ENCODE data around the gene ANKRD12. TPM values are rescaled to one million over a fixed set of nuclear protein-coding genes. Genes with fewer than 3 reads are reported as not detected.

Gene ANKRD12
- total RNA-seq, 1 experiment from 2014 or later, result 30.7 TPM

DNA sequence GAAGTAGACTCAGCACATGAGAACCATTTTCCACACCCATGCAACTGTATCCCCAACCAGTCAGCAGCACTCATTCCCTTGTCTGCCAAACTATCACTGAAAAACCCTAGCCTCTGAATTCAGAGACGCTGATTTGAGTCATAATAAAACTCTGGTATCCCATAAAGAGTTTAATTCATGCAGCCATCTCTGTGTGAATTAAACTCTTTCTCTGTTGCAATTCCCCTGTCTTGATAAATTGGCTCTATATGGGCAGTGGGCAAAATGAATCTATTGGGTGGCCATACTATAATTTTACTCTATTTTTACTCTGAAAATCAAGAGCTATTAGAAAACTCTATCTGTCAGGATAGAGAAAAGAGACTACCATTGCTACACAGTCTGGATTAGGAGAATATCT is 157.4 kb downstream of the ANKRD12 start:
- Histone ChIP-seq H3K27me3 (ENCODE audit: control insufficient read depth, insufficient read depth, low read length) (no peaks in the 10 kb centered on the region), H3K27ac (ENCODE audit: low read length) (no peak overlapping the region), H3K4me1 (ENCODE audit: control insufficient read depth, insufficient read depth, low read length) (no peaks in the 10 kb centered on the region), H3K4me3 (ENCODE audit: low read depth in 2 of 2, low read length in 2 of 2) (no peak overlapping the region), H3K9me3 (ENCODE audit: control insufficient read depth, insufficient read depth, low read depth, low read length) (peaks cover 5% of the 10 kb centered on the region; the same call in 1 of the 2 replicates), H3K36me3 (ENCODE audit: control insufficient read depth, insufficient read depth, low read length) (no peaks in the 10 kb centered on the region)
- ChIA-PET CTCF (no interaction called here), POLR2A (no interaction called here)
- TF ChIP-seq POLR2AphosphoS5 (IDR thresholded peaks at IDR 0.05; ENCODE audit: low read depth, low read length), result no peak
- TF ChIP-seq, protein P1, sequence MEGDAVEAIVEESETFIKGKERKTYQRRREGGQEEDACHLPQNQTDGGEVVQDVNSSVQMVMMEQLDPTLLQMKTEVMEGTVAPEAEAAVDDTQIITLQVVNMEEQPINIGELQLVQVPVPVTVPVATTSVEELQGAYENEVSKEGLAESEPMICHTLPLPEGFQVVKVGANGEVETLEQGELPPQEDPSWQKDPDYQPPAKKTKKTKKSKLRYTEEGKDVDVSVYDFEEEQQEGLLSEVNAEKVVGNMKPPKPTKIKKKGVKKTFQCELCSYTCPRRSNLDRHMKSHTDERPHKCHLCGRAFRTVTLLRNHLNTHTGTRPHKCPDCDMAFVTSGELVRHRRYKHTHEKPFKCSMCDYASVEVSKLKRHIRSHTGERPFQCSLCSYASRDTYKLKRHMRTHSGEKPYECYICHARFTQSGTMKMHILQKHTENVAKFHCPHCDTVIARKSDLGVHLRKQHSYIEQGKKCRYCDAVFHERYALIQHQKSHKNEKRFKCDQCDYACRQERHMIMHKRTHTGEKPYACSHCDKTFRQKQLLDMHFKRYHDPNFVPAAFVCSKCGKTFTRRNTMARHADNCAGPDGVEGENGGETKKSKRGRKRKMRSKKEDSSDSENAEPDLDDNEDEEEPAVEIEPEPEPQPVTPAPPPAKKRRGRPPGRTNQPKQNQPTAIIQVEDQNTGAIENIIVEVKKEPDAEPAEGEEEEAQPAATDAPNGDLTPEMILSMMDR (IDR thresholded peaks at IDR 0.05), result no peak
- TF ChIP-seq, protein P2, sequence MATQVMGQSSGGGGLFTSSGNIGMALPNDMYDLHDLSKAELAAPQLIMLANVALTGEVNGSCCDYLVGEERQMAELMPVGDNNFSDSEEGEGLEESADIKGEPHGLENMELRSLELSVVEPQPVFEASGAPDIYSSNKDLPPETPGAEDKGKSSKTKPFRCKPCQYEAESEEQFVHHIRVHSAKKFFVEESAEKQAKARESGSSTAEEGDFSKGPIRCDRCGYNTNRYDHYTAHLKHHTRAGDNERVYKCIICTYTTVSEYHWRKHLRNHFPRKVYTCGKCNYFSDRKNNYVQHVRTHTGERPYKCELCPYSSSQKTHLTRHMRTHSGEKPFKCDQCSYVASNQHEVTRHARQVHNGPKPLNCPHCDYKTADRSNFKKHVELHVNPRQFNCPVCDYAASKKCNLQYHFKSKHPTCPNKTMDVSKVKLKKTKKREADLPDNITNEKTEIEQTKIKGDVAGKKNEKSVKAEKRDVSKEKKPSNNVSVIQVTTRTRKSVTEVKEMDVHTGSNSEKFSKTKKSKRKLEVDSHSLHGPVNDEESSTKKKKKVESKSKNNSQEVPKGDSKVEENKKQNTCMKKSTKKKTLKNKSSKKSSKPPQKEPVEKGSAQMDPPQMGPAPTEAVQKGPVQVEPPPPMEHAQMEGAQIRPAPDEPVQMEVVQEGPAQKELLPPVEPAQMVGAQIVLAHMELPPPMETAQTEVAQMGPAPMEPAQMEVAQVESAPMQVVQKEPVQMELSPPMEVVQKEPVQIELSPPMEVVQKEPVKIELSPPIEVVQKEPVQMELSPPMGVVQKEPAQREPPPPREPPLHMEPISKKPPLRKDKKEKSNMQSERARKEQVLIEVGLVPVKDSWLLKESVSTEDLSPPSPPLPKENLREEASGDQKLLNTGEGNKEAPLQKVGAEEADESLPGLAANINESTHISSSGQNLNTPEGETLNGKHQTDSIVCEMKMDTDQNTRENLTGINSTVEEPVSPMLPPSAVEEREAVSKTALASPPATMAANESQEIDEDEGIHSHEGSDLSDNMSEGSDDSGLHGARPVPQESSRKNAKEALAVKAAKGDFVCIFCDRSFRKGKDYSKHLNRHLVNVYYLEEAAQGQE (IDR thresholded peaks at IDR 0.05; ENCODE audit: insufficient read depth in 1 of 2, low read depth in 2 of 2, low read length in 1 of 2), result no peak
- TF ChIP-seq SIN3A (IDR thresholded peaks at IDR 0.05; ENCODE audit: borderline replicate concordance, insufficient read depth, low read depth, low read length), result no peak
- TF ChIP-seq TCF7L2 (IDR thresholded peaks at IDR 0.05; ENCODE audit: low read depth, low read length), result no peak
- DNase-seq (ENCODE audit: low read depth, low spot score) (no peak), ATAC-seq (no peak)
- in situ Hi-C loops (cut with HindIII; ENCODE audit: low pct_unique_long_range_greater_than_20kb, low sequenced_read_pairs) (no loop called here), intact Hi-C loops (cut with micrococcal nuclease; ENCODE audit: unreplicated experiment) (no loop called here)
- BruUV-seq (replicated peaks), result no TSS peak

DNA sequence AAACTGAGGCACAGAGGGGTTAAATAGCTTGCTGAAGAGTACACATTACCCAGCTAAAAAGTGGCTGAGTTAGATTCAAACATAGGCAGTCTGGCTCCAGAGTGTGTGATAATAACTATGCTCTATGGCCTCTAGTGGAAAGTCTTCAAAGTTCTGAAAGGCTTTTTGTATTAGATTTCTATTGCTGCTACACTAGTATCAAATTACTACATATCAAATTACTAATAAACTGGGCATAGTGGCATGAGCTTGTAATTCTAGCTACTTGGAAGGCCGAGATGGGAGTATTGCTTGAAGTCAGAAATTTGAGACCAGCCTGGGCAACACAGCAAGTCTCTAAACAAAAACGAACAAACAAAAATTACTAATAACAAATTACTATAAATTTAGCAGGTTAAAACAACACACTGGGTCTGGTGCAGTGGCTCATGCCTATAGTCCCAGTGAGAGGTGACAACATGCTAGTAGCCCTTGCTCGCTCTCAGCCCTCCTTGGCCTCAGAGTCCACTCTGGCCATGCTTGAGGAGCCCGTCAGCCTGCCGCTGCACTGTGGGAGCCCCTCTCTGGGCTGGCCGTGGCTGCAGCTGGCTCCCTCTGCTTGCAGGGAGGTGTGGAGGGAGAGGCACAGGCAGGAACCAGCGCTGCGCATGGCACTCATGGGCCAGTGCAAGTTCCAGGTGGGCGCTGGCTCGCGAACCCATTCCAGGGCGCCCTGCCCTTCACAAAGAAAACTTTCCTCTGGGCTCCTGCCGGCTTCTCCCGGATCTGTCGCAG is 159.8 kb downstream of the ANKRD12 start:
- DNase-seq (ENCODE audit: low read depth, low spot score) (no peak), ATAC-seq (no peak)
- Histone ChIP-seq H3K27ac (ENCODE audit: low read length) (no peak overlapping the region), H3K4me1 (ENCODE audit: control insufficient read depth, insufficient read depth, low read length) (no peaks in the 10 kb centered on the region), H3K9me3 (ENCODE audit: control insufficient read depth, insufficient read depth, low read depth, low read length) (peaks cover 5% of the 10 kb centered on the region; the same call in 1 of the 2 replicates), H3K4me3 (ENCODE audit: low read depth in 2 of 2, low read length in 2 of 2) (no peak overlapping the region), H3K27me3 (ENCODE audit: control insufficient read depth, insufficient read depth, low read length) (no peaks in the 10 kb centered on the region), H3K36me3 (ENCODE audit: control insufficient read depth, insufficient read depth, low read length) (no peaks in the 10 kb centered on the region)
- TF ChIP-seq TCF7L2 (IDR thresholded peaks at IDR 0.05; ENCODE audit: low read depth, low read length) (no peak), POLR2AphosphoS5 (IDR thresholded peaks at IDR 0.05; ENCODE audit: low read depth, low read length) (no peak), SIN3A (IDR thresholded peaks at IDR 0.05; ENCODE audit: borderline replicate concordance, insufficient read depth, low read depth, low read length) (no peak)
- TF ChIP-seq, protein P2 (IDR thresholded peaks at IDR 0.05; ENCODE audit: insufficient read depth in 1 of 2, low read depth in 2 of 2, low read length in 1 of 2), result no peak
- TF ChIP-seq, protein P1 (IDR thresholded peaks at IDR 0.05), result no peak
- BruUV-seq (replicated peaks), result no TSS peak
- ChIA-PET POLR2A (interaction anchor here (0.6 kb wide), 1 partner anchor 306 kb away, joined by 4 read pairs; no protein-coding TSS in a partner anchor), CTCF (no interaction called here)
- in situ Hi-C loops (cut with HindIII; ENCODE audit: low pct_unique_long_range_greater_than_20kb, low sequenced_read_pairs), result no loop called here
- intact Hi-C loops (cut with micrococcal nuclease; ENCODE audit: unreplicated experiment), result no loop called here
